Sigmoid colon (tissue), 7 donors: Measurements from ENCODE around the gene GPS1. TPM values are rescaled to one million over a fixed set of nuclear protein-coding genes. Genes with fewer than 3 reads are reported as not detected.

Source experiments
- DNase-seq: peaks from one replicate; pipeline ENCODE4 v3.0.0-alpha.2; 2019
- H3K27ac ChIP-seq, 4 donors: fragments of 200-600 bp; sonication (generic); one replicate each; pipeline ENCODE4 v1.5.1; 2016 to 2019; ENCODE audit warnings: mild to moderate bottlenecking in 1 of 4
- H3K27me3 ChIP-seq, 3 donors: fragments of 200-600 bp; sonication (generic); one replicate each; pipeline ENCODE4 v1.5.1; 2019; ENCODE audit warnings: mild to moderate bottlenecking in 1 of 3
- H3K36me3 ChIP-seq, 4 donors: fragments of 200-600 bp; sonication (generic); one replicate each; pipeline ENCODE4 v1.5.1; 2016 to 2019
- H3K4me1 ChIP-seq, 4 donors: fragments of 200-600 bp; sonication (generic); one replicate each; pipeline ENCODE4 v1.5.1; 2017 to 2019
- H3K4me3 ChIP-seq, 4 donors: fragments of 200-600 bp; sonication (generic); one replicate each; pipeline ENCODE4 v1.5.1; 2017 to 2019; ENCODE audit warnings: mild to moderate bottlenecking in 2 of 4, moderate library complexity in 1 of 4
- H3K9me3 ChIP-seq, 4 donors: fragments of 200-600 bp in 3 of 4; sonication (generic) in 3 of 4; one replicate each; pipeline versions ENCODE4 v1.5.1 to v1.6.1; 2013 to 2019
- EP300 ChIP-seq, 4 donors: sonication (generic); formaldehyde crosslinking; IDR thresholded peaks; one replicate each; pipeline ENCODE4 v1.6.1; 2017; ENCODE audit warnings: antibody characterized with exemption in 4 of 4
- POLR2A ChIP-seq, 2 donors: fragments of 450-650 bp; IDR thresholded peaks; one replicate each; pipeline ENCODE4 v1.6.1; 2016; ENCODE audit warnings: antibody characterized with exemption in 2 of 2, mild to moderate bottlenecking in 2 of 2, moderate library complexity in 2 of 2
- POLR2AphosphoS5 ChIP-seq, 4 donors: sonication (generic); formaldehyde crosslinking; IDR thresholded peaks; one replicate each; pipeline ENCODE4 v1.6.1; 2017; ENCODE audit warnings: antibody characterized with exemption in 4 of 4
- WGBS, 2 donors: extraction: QIAGEN DNeasy Blood & Tissue Kit; methylation state at CpG; one replicate each; pipeline ENCODE4 v1.1.7; 2013; 5-methylcytosine and 5-hydroxymethylcytosine counted together
- intact Hi-C: fragments of 100-400 bp; cut with DNase I; formaldehyde crosslinking; loops from one replicate; pipeline ENCODE4 v1.15.1; 2023
- polyA plus RNA-seq, 3 donors: library from polyadenylated mRNA; stranded (reverse); fragments of 200-250 nt; gene quantifications; one replicate each; pipeline ENCODE4 v1.2.3, GENCODE V29; 2013
- total RNA-seq, 4 donors: library from RNA; depleted of rRNA; stranded (reverse); fragments of >200 nt; gene quantifications; one replicate each; pipeline ENCODE4 v1.1.0, GENCODE V29; 2016
- TF ChIP-seq, protein P1 (sequence below), 4 experiments: fragments of 450-650 bp in 3 of 4; fragments of 200-600 bp in 1 of 4; IDR thresholded peaks; one replicate each; pipeline ENCODE4 v1.5.1; 2016 to 2019; ENCODE audit warnings: antibody characterized with exemption in 4 of 4, mild to moderate bottlenecking in 3 of 4, moderate library complexity in 2 of 4
- donor health status: healthy with polysubstance abuse.
- donor health status: Bipolar disorder and iron deficiency.
- donor health status: healthy.

GPS1 gene
- total and polyA plus RNA-seq, 7 donors, result 64.6 to 83.6 (median 69.1) TPM

GRCh38 chr17:82022981-82023446 is 28.7 kb upstream of the GPS1 start, which contains the start of gene LRRC45:
Gene LRRC45 (plus strand): TSS chr17:82023305. CDS start chr17:82023644, 339 bp downstream.
- peak within 1 kb of the TSS; percentile 66 to 98 (median 86) for H3K4me3 ChIP-seq
- H3K27me3 ChIP-seq, result no peaks in the 10 kb centered on the region
- 0 to 1% methylated on average over 42 of the region's 42 CpGs for WGBS, 2 donors
- TF ChIP-seq EP300 (IDR thresholded peaks at IDR 0.05) (no peak), POLR2AphosphoS5 (IDR thresholded peaks at IDR 0.05) (no peak), POLR2A (IDR thresholded peaks at IDR 0.05) (no peak)
- TF ChIP-seq, protein P1, sequence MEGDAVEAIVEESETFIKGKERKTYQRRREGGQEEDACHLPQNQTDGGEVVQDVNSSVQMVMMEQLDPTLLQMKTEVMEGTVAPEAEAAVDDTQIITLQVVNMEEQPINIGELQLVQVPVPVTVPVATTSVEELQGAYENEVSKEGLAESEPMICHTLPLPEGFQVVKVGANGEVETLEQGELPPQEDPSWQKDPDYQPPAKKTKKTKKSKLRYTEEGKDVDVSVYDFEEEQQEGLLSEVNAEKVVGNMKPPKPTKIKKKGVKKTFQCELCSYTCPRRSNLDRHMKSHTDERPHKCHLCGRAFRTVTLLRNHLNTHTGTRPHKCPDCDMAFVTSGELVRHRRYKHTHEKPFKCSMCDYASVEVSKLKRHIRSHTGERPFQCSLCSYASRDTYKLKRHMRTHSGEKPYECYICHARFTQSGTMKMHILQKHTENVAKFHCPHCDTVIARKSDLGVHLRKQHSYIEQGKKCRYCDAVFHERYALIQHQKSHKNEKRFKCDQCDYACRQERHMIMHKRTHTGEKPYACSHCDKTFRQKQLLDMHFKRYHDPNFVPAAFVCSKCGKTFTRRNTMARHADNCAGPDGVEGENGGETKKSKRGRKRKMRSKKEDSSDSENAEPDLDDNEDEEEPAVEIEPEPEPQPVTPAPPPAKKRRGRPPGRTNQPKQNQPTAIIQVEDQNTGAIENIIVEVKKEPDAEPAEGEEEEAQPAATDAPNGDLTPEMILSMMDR (IDR thresholded peaks at IDR 0.05), result no peak
- intact Hi-C loops, result loop anchor here (5.0 kb wide), 1 partner anchor 46 kb away; the partner anchor contains the start of gene ASPSCR1
- peak; percentile 100 for DNase-seq
- H3K36me3 ChIP-seq, result peaks cover 0 to 10% (median 0%) of the 10 kb centered on the region in 4 donors
- H3K9me3 ChIP-seq, result no peaks in the 10 kb centered on the region
- H3K27ac ChIP-seq, result peak within 1 kb of the TSS; percentile 75 to 84 (median 80)
- H3K4me1 ChIP-seq, result peaks cover 0 to 40% (median 32%) of the 10 kb centered on the region in 4 donors

DNA sequence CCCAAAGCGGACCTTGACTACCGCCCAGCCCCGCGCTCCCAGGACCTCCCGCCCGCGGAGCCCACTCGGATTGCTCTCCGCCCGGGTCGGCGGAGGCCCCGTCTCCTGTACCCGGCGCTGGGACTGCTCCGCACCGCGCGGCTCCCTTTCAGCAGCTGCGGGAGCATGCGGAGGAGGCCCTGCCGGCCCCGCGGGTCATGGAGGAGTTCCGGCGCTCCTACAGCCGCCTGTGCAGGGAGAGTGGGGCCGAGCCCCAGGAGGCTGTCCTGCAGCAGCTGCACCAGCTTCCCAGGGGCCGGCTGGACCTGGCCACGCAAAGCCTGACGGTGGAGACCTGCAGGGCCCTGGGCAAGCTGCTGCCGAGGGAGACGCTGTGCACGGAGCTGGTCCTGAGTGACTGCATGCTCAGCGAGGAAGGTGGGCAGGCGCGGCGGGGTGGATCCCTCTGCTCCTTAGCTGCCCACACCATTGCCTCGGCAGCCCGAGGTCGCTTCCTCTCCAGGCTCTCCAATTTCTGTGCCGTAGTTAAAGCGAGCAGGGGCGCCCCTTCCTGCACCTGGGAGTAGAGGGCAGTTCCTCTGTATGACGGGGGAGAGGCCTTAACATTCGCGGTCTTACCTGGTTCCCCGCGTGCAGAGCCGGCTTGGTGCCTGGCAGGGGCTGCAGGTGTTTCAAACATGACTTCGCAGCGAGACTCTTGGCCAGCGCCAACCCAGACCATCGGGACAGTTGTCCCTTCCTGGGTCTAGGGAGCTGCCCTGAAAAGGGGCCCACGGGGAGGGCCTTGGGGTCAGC is 28.1 kb upstream of the GPS1 start:
- no peak for DNase-seq
- peak overlapping the region; percentile 61 to 98 (median 76) for H3K4me3 ChIP-seq
- H3K27ac ChIP-seq, result peak overlapping the region in 3 of 4 donors; percentile 50 to 69 (median 58)
- no peaks in the 10 kb centered on the region for H3K9me3 ChIP-seq
- TF ChIP-seq, protein P1 (IDR thresholded peaks at IDR 0.05), result no peak
- TF ChIP-seq POLR2AphosphoS5 (IDR thresholded peaks at IDR 0.05) (no peak), EP300 (IDR thresholded peaks at IDR 0.05) (no peak), POLR2A (IDR thresholded peaks at IDR 0.05) (no peak)
- peaks cover 0 to 40% (median 32%) of the 10 kb centered on the region in 4 donors for H3K4me1 ChIP-seq
- H3K36me3 ChIP-seq, result peaks cover 0 to 3% (median 0%) of the 10 kb centered on the region in 4 donors
- WGBS, 2 donors, result 2 to 4% methylated on average over 55 of the region's 55 CpGs
- no peaks in the 10 kb centered on the region for H3K27me3 ChIP-seq
- intact Hi-C loops, result loop anchor here (5.0 kb wide), 1 partner anchor 46 kb away; the partner anchor contains the start of gene ASPSCR1

DNA sequence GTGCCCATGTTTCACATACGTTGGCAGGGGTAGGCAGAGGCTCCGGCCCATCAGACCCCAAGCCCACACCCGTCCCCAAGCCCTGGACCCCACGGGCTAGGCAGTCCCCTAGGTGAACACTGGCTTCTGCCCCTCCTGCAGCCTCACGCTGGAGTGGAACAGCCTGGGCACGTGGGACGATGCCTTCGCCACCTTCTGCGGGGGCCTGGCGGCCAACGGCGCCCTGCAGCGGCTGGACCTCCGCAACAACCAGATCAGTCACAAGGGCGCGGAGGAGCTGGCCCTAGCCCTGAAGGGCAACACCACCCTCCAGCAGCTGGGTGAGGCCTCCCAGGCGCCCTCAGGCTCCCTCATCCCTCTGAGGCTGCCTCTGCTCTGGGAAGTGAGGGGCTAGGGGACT is 26.8 kb upstream of the GPS1 start:
- intact Hi-C loops, result loop anchor here (5.0 kb wide), 1 partner anchor 48 kb away; the partner anchor contains the start of gene ASPSCR1
- no peak for TF ChIP-seq POLR2A (IDR thresholded peaks at IDR 0.05)
- no peak for TF ChIP-seq POLR2AphosphoS5 (IDR thresholded peaks at IDR 0.05)
- TF ChIP-seq, protein P1 (IDR thresholded peaks at IDR 0.05), result no peak
- TF ChIP-seq EP300 (IDR thresholded peaks at IDR 0.05), result no peak

DNA sequence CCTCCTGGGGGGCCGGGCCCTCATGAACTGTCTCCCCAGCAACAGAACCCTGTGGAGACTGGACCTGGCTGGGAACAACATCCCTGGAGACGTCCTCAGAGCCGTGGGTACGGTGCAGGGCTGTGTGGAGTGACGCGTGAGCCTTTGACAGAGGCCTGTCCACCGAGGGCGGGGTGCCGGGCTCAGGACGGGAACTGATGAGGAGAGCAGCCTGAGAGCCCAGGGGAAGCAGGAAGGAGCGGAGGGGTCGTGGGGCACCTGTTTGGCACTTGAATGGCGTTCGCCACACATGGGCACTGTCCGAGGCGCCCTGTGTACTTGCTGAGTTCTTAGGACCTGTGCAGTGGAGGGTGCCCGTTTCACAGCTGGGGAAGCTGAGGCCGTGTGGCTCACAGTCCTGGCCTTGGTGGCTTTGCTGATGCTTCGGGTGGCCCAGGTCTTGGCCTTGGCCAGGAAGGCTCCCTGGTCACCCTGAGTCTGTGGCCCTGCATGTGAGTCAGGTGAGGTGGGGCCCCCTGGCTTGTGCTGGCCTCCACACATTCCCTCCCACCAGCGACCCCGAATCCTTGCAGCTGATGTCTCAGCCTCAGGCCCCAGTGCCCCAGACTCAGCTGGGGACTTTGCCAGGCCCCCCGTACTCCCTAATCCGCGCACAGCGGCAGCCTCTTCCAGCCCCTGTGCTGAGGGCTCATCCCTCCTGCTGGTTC is 26.1 kb upstream of the GPS1 start:
- no peak for TF ChIP-seq POLR2A (IDR thresholded peaks at IDR 0.05)
- TF ChIP-seq POLR2AphosphoS5 (IDR thresholded peaks at IDR 0.05), result no peak
- TF ChIP-seq, protein P1 (IDR thresholded peaks at IDR 0.05), result no peak
- TF ChIP-seq EP300 (IDR thresholded peaks at IDR 0.05), result no peak
- Histone ChIP-seq H3K4me1 (peaks cover 0 to 42% (median 38%) of the 10 kb centered on the region in 4 donors), H3K9me3 (no peaks in the 10 kb centered on the region), H3K36me3 (no peaks in the 10 kb centered on the region), H3K4me3 (no peak overlapping the region), H3K27ac (no peak overlapping the region), H3K27me3 (no peaks in the 10 kb centered on the region)
- 95 to 96% methylated on average over 25 of the region's 25 CpGs for WGBS, 2 donors
- no peak for DNase-seq
- intact Hi-C loops, result no loop called here

More for the DNA sequence above, 26.8 kb upstream of the GPS1 start:
- DNase-seq, result no peak
- H3K4me1 ChIP-seq, result peaks cover 0 to 39% (median 33%) of the 10 kb centered on the region in 4 donors
- H3K36me3 ChIP-seq, result no peaks in the 10 kb centered on the region
- no peaks in the 10 kb centered on the region for H3K27me3 ChIP-seq
- 96 to 98% methylated on average over 17 of the region's 17 CpGs for WGBS, 2 donors
- H3K9me3 ChIP-seq, result no peaks in the 10 kb centered on the region
- no peak overlapping the region for H3K4me3 ChIP-seq
- no peak overlapping the region for H3K27ac ChIP-seq
